Measurements from ENCODE around the gene KIAA1671.

Gene KIAA1671

DNA sequence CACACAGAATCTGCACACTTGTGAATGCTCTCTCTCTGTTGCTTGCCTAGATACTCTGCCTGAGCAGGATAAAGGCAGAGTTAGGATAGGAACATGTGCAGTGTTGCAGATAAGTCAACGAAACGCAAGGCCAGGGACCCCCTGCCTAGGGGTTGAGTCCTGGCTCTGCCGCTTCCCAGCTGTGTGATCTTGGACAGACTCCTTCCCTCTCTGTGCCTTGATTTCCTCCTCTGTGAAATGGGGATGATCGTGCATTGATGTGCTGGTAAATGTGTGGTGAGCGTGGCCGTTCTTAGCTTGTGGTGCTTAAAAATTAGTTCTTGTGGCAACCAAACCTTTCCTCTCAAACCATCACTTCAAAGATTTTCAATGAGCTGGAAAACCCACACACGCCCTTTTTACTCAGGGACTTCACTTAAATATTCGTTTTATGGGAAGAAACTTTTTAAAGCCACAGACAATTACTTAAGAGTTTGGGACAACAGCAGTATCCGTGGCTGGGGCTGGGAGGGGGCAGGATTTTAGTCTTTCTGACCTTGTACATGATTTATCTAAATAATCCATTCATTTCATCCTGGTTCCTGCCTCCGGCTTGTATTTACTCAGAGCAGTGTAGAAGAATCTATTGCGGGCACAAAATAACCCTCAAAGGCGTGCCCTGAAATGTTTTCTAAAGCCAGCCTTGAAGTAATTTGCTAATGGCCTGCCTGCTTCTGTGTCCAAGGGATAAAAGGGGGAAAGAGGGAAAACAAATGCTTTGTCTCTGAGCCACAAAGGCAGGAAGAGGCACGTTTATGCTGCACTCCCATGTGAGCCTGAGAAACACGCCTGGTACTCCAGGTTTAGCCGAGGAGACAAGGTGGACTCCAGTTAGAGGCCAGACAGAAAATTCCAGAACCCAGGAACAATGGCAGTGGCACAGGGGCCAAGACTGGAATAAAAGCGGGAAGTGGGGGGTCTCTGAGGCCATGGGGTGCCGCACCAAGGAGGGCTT is 162.2 kb downstream of the KIAA1671 start:
- no peak for DNase-seq (ENCODE audit: low spot score)

GRCh38 chr22:25119609-25120008 is 167.1 kb downstream of the KIAA1671 start:
- DNase-seq (ENCODE audit: low spot score): no peak

DNA sequence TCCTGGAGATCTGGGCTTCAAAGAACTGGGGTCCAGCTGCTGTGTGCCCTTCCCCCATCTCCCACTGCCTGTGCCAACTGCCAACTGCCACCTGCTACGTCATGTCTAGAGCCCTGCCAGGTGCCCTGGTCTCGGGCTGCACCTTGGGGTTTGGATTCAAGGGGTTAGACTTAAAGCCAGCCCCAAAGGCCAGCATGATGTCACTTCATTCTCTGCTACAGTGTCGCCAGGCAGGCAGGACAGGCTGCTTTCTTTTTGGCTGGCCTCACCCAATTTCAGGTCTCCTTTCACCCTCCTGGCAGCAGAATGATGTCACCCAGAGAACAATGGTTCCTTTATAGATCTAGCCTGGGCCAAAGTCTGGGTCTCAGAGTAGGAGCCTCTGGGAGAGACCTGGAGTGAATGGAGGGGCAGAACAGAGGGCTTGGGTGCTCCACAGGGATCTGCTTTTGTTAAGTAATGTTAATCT is 167.6 kb downstream of the KIAA1671 start:
- DNase-seq (ENCODE audit: low spot score): no peak

DNA sequence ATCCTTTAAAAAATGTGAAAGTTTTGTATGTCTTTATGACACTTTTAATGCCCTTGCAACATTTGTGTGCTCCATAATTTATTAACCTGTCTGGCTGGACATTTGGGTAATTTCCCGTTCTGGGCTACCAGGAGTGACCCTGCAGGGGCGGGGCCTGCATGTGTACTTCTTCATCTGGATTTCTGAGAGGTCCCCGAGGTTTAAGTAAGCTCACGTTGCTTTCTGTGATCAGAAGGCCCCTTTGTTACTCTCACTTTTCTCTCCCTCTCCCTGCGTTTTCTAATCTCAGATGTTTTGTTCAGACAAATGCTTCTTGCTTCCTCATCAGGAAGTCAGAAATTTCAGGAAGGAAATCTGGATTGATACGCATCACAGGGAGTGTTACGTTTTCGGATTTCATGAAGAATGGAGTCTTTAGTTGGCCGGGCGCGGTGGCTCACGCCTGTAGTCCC is 168.3 kb downstream of the KIAA1671 start:
- DNase-seq (ENCODE audit: low spot score): no peak

- DNase-seq (ENCODE audit: low spot score): no peak
Observed at GRCh38 chr22:25122136-25122764, 169.7 kb downstream of the KIAA1671 start.

GRCh38 chr22:25123677-25124076 is 171.2 kb downstream of the KIAA1671 start:
- DNase-seq (ENCODE audit: low spot score): no peak

GRCh38 chr22:25125693-25126357 is 173.3 kb downstream of the KIAA1671 start:
- DNase-seq (ENCODE audit: low spot score): no peak

DNA sequence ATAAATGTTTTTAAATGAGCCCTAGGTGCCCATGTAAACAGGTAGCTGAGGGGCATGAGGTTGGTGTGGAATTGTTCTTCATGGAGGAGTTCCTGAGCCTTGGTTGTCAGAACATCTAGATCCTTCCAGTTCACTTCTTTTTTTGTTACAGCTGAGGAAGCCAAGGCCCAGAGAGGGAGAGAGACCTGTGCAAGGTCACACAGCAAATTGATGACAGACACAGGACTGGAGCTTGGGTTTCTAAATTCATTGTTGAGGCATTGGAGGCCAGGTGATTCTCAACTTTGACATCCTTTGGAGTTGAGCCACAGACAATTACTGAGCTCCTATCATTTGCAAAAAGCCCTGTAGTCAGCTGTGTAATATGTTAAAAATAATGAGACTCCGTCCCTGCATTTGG is 174.0 kb downstream of the KIAA1671 start:
- no peak for DNase-seq (ENCODE audit: low spot score)

GRCh38 chr22:25127318-25127717 is 174.8 kb downstream of the KIAA1671 start:
- DNase-seq (ENCODE audit: low spot score): no peak

DNA sequence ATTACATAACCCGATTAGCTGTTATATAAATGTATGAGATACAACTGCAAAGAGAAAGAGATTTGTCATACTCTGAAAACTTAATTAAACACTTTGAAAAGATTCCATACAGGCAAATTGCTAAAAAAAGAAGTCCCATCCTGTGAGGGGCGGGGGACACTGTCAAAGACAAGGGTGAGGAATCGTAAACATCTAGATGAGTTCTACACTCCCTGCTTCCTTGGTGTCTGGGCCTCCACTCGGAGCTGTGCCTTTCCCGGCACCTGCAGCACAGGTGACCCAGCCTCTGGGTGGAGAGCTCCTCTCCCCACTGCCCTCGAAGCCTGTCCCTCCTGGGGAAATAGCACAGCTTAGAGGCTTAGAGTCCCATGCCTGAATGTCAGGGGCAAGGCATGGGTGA is 177.9 kb downstream of the KIAA1671 start:
- DNase-seq (ENCODE audit: low spot score): no peak

GRCh38 chr22:25131198-25131887 is 178.8 kb downstream of the KIAA1671 start:
- no peak for DNase-seq (ENCODE audit: low spot score)

- no peak for DNase-seq (ENCODE audit: low spot score)
Observed at GRCh38 chr22:25134028-25134427, 181.5 kb downstream of the KIAA1671 start.

GRCh38 chr22:25134451-25134850 is 181.9 kb downstream of the KIAA1671 start:
- DNase-seq (ENCODE audit: low spot score): no peak

- DNase-seq (ENCODE audit: low spot score): no peak
Observed at GRCh38 chr22:25136953-25137576, 184.5 kb downstream of the KIAA1671 start.

DNA sequence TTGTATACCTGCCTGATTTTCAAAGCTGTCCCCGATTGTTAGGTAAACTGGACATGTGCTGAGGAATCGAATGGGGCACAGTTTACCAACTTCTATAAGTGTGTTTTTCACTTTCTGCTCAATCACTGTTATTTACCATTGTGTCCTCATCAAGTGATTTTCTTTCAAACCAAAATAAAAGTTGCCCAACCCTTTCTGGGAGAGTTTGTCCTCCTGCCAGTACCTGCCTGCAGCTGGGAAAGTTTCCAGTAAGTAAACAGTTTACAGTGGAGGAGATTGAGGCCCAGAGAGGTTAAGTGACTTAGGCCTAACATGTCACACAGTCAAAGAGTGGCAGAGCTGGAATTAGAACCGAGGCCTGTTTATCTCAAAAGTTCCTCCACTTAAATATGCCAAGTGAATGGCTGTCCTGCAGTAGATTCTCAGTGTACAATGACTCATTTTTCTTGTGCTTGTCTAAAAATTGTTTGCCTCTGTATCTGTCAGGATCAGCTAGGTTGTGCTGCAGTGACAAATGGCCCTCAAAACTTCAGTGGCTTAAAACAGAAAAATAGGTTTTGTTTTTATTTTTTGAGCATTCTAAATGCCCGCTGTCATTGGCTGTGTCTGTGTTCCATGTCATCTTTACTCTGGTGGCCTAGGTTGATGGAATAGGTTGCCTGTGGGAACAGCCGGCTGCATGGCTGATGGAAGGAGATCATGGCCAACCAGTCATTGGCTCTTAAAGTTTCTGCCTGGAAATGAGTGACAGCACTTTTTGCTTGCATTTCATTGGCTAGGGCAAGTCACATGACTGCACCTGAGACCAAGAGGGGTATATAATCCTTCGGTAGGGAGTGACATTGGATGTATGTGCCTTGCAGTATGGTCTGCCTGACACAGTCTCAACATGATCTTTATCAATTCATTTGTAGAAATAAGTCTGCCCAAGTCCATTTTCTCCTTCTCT is 185.3 kb downstream of the KIAA1671 start:
- no peak for DNase-seq (ENCODE audit: low spot score)

- no peak for DNase-seq (ENCODE audit: low spot score)
Observed at GRCh38 chr22:25139062-25139461, 186.5 kb downstream of the KIAA1671 start.

DNA sequence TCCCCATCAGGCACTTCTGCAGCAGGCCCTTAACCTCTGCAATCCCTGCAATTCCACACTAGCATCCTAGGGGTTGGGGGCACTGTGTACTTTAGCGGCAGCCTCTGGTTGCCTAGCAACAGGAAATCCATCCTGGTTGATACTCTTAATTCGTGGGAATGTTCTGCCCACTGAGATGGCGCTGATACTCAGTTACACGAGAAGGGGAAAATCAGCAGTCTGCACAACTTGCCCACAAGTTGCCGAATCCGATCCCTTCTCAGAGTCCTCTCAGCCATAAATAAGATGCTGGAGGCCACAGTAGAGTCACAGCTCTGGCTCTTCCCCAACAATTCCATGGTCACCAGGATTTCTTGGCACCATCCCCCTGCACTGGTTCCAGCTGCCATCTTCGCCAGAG is 189.6 kb downstream of the KIAA1671 start:
- no peak for DNase-seq (ENCODE audit: low spot score)

DNA sequence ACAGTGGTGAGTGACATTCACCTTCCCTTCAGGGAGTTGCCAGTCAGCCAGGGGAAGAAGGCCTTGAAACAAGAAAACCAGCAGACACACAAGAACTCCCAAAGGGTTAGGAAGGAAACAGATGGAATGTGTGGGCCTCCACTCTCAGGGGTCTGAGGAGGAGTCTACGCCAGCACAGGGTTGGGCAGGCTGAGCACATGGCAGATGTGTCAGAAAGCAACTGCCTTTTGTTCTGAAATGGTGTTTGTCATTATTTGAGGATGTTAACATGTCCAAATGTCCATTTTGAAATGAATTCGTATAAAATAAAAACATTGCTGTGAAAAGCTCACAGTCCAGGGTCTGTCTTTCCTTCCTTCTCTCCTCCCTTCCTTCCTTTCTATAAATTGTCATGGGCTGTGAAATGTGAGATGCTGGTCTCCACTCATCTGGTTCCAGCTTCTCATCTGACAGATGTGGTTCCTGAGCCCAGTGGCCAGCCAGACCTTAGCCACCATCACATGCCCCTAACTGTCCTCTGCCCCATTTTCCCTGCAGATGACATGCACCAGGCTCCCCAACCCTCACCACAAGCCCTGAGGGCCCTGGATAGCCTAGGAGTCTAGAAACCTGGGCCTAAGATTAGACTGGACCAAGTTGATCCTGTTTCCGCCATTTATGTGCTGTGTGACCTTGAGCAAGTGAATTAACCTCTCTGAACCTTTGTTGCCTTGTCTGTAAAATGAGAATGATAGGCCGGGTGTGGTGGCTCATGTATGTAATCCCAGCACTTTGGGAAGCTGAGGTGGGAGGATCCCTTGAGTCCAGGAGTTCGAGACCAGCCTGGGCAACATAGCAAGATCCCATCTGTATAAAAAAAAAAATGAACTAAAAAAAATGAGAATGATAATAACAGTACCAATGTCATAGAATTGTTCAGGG is 190.9 kb downstream of the KIAA1671 start:
- no peak for DNase-seq (ENCODE audit: low spot score)

- DNase-seq (ENCODE audit: low spot score): no peak
Observed at GRCh38 chr22:25144522-25144921, 192.0 kb downstream of the KIAA1671 start.

Data from AG08395 (cell line).